CD4-positive, alpha-beta T cell (primary cell): Measurements from ENCODE around the gene PARVB. TPM values are rescaled to one million over a fixed set of nuclear protein-coding genes. Genes with fewer than 3 reads are reported as not detected.

Source experiments
- ATAC-seq: fragments of 200-7000 bp; cut with Tn5 transposase; one replicate; pipeline ENCODE4 v1.10.0; 2022; ENCODE audit warnings: mild to moderate bottlenecking; ENCODE audit not compliant: poor library complexity
- CTCF ChIA-PET: fragments of 350-600 bp; sonication (Branson Sonifier 250); formaldehyde crosslinking; loops from one replicate; lab custom pipeline; 2021; ENCODE audit warnings: antibody characterized with exemption, inconsistent platforms; lab: Charles Lee
- POLR2A ChIA-PET: fragments of 350-600 bp; sonication (Branson Sonifier 250); formaldehyde crosslinking; loops from one replicate; lab custom pipeline; 2021; ENCODE audit warnings: antibody characterized with exemption, inconsistent platforms; lab: Charles Lee
- DNase-seq, 14 experiments: peaks; one replicate each; pipeline ENCODE4 v3.0.0-alpha.2; 2013 to 2020; ENCODE audit warnings: mixed read lengths in 2 of 14
- H3K27ac ChIP-seq, 2 donors: one replicate each; pipeline versions ENCODE4 v1.5.1 to v1.7.0; 2013; ENCODE audit warnings: low read length in 2 of 2, low read depth in 1 of 2, mild to moderate bottlenecking in 1 of 2
- H3K27me3 ChIP-seq, 2 experiments: 1 replicate in 1 of 2; 2 replicates in 1 of 2; pipeline versions ENCODE4 v1.6.1 to v1.7.0; 2013; ENCODE audit warnings: low read length in 2 of 2, control low read depth in 1 of 2, mild to moderate bottlenecking in 1 of 2, moderate library complexity in 1 of 2; ENCODE audit not compliant: insufficient read depth in 2 of 2, control insufficient read depth in 1 of 2
- H3K36me3 ChIP-seq: one replicate; pipeline ENCODE4 v1.6.1; 2013; ENCODE audit warnings: low read length, control low read depth; ENCODE audit not compliant: insufficient read depth
- H3K4me1 ChIP-seq: one replicate; pipeline ENCODE4 v1.6.1; 2013; ENCODE audit warnings: low read length, control low read depth; ENCODE audit not compliant: insufficient read depth
- H3K4me3 ChIP-seq: one replicate; pipeline ENCODE4 v1.5.1; 2013; ENCODE audit warnings: mild to moderate bottlenecking, low read length, moderate library complexity
- H3K9me3 ChIP-seq, 2 experiments: 1 replicate in 1 of 2; 2 replicates in 1 of 2; pipeline versions ENCODE4 v1.6.1 to v1.7.0; 2013; ENCODE audit warnings: low read length in 2 of 2, mild to moderate bottlenecking in 2 of 2, control low read depth in 1 of 2, moderate library complexity in 1 of 2; ENCODE audit not compliant: control insufficient read depth in 1 of 2, insufficient read depth in 1 of 2
- H3K27ac Mint-ChIP-seq: one replicate; pipeline ENCODE4 v1.8.0; 2020; ENCODE audit warnings: mixed read lengths
- H3K27me3 Mint-ChIP-seq: one replicate; pipeline ENCODE4 v1.8.0; 2021; ENCODE audit warnings: mixed read lengths
- H3K36me3 Mint-ChIP-seq: one replicate; pipeline ENCODE4 v1.8.0; 2021; ENCODE audit warnings: low read depth, mixed read lengths
- H3K4me1 Mint-ChIP-seq: one replicate; pipeline ENCODE4 v1.8.0; 2021; ENCODE audit warnings: low read depth, mixed read lengths
- H3K4me3 Mint-ChIP-seq: one replicate; pipeline ENCODE4 v1.8.0; 2020; ENCODE audit warnings: mild to moderate bottlenecking, mixed read lengths
- H3K9me3 Mint-ChIP-seq: one replicate; pipeline ENCODE4 v1.8.0; 2020; ENCODE audit warnings: mixed read lengths
- intact Hi-C, 2 experiments: fragments of 100-400 bp; cut with DNase I in 1 of 2; cut with micrococcal nuclease in 1 of 2; formaldehyde crosslinking; loops; one replicate each; pipeline versions ENCODE4 v1.15.1 to v1.9.0; 2023 to 2025; cut with DNase I, micrococcal nuclease
- total RNA-seq, 174 experiments: library from RNA in 2 of 174; stranded (reverse) in 2 of 174; gene quantifications; one replicate each; pipeline ENCODE4 v1.2.3 and lab custom pipeline; 2021 to 2026
- TF ChIP-seq, protein P1 (sequence below): fragments of 200-600 bp; IDR thresholded peaks from one replicate; pipeline ENCODE4 v1.8.0; 2022; ENCODE audit warnings: antibody characterized with exemption, mild to moderate bottlenecking

Gene PARVB
- total RNA-seq, 2 experiments from 2014 or later = 6.2 to 6.4 TPM

DNA sequence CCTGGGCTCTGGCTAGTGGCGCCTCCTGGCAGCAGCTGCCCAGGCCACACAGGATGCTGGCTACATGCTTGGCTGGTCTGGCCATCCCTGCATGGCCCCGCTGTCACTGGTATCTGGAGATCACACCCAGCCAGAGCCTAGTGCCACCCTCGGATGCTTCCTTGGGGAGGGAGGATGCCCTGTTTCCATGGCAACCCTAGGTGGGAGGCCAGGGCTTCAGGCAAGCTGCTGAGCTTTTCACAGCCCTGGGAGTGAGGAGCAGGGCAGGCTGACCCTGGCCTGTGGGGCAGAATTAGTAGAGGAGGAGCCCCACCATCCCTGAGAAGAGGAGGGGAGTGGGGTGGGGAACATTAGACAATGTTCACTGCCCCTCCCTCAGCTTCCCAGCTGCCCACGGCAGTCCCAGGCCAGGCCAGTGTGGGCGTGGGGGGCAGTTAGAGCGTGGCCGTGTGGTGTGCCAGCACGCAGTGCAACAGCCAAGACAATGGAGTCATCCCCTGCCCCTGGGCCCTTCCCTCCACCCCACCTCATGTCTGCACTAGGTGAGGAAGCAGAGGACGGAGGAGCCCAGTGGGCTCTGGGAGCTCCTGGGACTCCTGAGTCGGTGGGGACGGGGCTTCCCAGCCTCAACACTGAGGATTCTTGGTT lies 50.4 kb downstream of the PARVB start:
- TF ChIP-seq, protein P1, sequence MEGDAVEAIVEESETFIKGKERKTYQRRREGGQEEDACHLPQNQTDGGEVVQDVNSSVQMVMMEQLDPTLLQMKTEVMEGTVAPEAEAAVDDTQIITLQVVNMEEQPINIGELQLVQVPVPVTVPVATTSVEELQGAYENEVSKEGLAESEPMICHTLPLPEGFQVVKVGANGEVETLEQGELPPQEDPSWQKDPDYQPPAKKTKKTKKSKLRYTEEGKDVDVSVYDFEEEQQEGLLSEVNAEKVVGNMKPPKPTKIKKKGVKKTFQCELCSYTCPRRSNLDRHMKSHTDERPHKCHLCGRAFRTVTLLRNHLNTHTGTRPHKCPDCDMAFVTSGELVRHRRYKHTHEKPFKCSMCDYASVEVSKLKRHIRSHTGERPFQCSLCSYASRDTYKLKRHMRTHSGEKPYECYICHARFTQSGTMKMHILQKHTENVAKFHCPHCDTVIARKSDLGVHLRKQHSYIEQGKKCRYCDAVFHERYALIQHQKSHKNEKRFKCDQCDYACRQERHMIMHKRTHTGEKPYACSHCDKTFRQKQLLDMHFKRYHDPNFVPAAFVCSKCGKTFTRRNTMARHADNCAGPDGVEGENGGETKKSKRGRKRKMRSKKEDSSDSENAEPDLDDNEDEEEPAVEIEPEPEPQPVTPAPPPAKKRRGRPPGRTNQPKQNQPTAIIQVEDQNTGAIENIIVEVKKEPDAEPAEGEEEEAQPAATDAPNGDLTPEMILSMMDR = no peak
- no peaks in the 10 kb centered on the region for H3K9me3 ChIP-seq
- intact Hi-C loops = no loop called here
- H3K4me3 ChIP-seq = no peak overlapping the region
- H3K36me3 Mint-ChIP-seq = no peaks in the 10 kb centered on the region
- ChIA-PET CTCF (no interaction called here), POLR2A (no interaction called here)
- DNase-seq (no peak), ATAC-seq (no peak)
- H3K27ac Mint-ChIP-seq = no peak overlapping the region
- no peaks in the 10 kb centered on the region for H3K4me1 Mint-ChIP-seq
- no peak overlapping the region for H3K27ac ChIP-seq
- no peaks in the 10 kb centered on the region for H3K36me3 ChIP-seq
- H3K4me1 ChIP-seq = no peaks in the 10 kb centered on the region
- H3K27me3 ChIP-seq = no peaks in the 10 kb centered on the region
- H3K27me3 Mint-ChIP-seq = no peaks in the 10 kb centered on the region
- H3K4me3 Mint-ChIP-seq = no peak overlapping the region
- no peaks in the 10 kb centered on the region for H3K9me3 Mint-ChIP-seq

DNA sequence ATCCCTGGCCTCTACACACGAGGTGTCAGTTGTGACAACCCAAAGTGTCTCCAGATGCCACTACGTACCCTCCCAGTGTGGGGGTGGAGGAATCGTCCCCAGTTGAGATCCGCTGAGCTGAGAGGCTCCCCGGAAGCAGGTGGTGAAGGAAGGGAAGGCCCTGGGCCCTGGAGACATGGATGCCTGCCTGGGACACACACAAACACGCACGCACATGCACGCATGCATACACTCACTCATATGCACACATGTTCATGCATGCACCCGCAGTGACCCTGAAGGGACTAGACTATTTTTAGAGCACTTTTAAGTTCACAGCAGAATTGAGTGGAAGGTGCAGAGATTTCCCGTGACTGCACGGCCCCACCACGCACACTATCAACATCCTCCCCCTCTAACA lies 50.9 kb downstream of the PARVB start:
- Histone ChIP-seq H3K4me1 (no peaks in the 10 kb centered on the region), H3K9me3 (no peaks in the 10 kb centered on the region), H3K36me3 (no peaks in the 10 kb centered on the region), H3K27me3 (no peaks in the 10 kb centered on the region), H3K27ac (no peak overlapping the region), H3K4me3 (no peak overlapping the region)
- ATAC-seq = no peak
- no peaks in the 10 kb centered on the region for H3K27me3 Mint-ChIP-seq
- no peaks in the 10 kb centered on the region for H3K4me1 Mint-ChIP-seq
- ChIA-PET CTCF (no interaction called here), POLR2A (no interaction called here)
- intact Hi-C loops = no loop called here
- no peaks in the 10 kb centered on the region for H3K9me3 Mint-ChIP-seq
- no peak overlapping the region for H3K27ac Mint-ChIP-seq
- DNase-seq = no peak
- TF ChIP-seq, protein P1 = no peak
- no peaks in the 10 kb centered on the region for H3K36me3 Mint-ChIP-seq
- H3K4me3 Mint-ChIP-seq = no peak overlapping the region

DNA sequence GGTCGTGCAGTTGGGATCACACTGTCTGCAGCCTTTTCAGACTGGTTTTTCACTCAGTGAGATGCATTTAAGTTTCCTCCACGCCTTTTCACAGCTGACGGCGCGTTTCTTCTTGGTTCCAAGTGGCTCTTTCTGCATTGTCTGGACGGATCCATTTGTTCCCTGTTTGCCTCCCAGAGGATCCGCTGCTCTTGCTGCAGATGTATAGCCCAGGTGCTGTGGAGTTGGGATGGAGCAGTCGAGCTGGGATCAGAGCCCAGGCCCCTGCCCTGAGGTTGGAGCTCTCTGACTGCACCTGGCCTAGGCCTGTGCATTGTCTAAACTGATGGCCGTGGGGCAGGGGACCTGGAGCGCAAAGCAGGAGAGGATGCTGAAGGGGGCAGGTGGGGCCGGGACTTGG lies 51.6 kb downstream of the PARVB start:
- Histone ChIP-seq H3K27ac (no peak overlapping the region), H3K9me3 (no peaks in the 10 kb centered on the region), H3K4me1 (no peaks in the 10 kb centered on the region), H3K4me3 (no peak overlapping the region), H3K36me3 (no peaks in the 10 kb centered on the region), H3K27me3 (no peaks in the 10 kb centered on the region)
- Mint-ChIP-seq H3K27me3 (no peaks in the 10 kb centered on the region), H3K36me3 (no peaks in the 10 kb centered on the region), H3K4me1 (no peaks in the 10 kb centered on the region), H3K27ac (no peak overlapping the region), H3K4me3 (no peak overlapping the region), H3K9me3 (no peaks in the 10 kb centered on the region)
- CTCF ChIA-PET = no interaction called here
- DNase-seq = no peak
- POLR2A ChIA-PET = no interaction called here
- TF ChIP-seq, protein P1 = no peak
- intact Hi-C loops = no loop called here
- ATAC-seq = no peak
